DND-41 (cell line): Measurements from ENCODE around the gene AATK.

Experiments
- ATAC-seq: fragments of 200-7000 bp; cut with Tn5 transposase; 3 replicates; pipeline ENCODE4 v1.9.1; 2021; ENCODE audit warnings: low read depth; ENCODE audit not compliant: insufficient read depth
- DNase-seq: peaks from one replicate; pipeline ENCODE4 v3.0.0-alpha.2; 2020
- H2AFZ ChIP-seq: 2 replicates; pipeline ENCODE4 v1.6.0; 2012; ENCODE audit warnings: low read depth, low read length
- H3K27ac ChIP-seq: 2 replicates; pipeline ENCODE4 v1.5.1; 2012; ENCODE audit warnings: low read length, inconsistent platforms
- H3K27me3 ChIP-seq: fragments of 200-600 bp; sonication (generic); 2 replicates; pipeline ENCODE4 v1.6.0; 2012; ENCODE audit warnings: low read length, mild to moderate bottlenecking, inconsistent platforms; ENCODE audit not compliant: insufficient read depth, poor library complexity
- H3K36me3 ChIP-seq: 2 replicates; pipeline ENCODE4 v1.5.1; 2012; ENCODE audit warnings: low read length, inconsistent platforms; ENCODE audit not compliant: insufficient read depth
- H3K4me1 ChIP-seq: 2 replicates; pipeline ENCODE4 v1.5.1; 2012; ENCODE audit warnings: mild to moderate bottlenecking, low read length; ENCODE audit not compliant: insufficient read depth
- H3K4me2 ChIP-seq: 2 replicates; pipeline ENCODE4 v1.6.0; 2012; ENCODE audit warnings: mild to moderate bottlenecking, moderate library complexity, low read length, inconsistent platforms; ENCODE audit not compliant: insufficient read depth
- H3K4me3 ChIP-seq, 2 experiments: fragments of 200-600 bp in 1 of 2; shearing (Covaris generic) in 1 of 2; 2 replicates each; pipeline ENCODE4 v1.5.1; 2012 to 2016; ENCODE audit warnings: inconsistent platforms in 2 of 2, low read length in 2 of 2, mild to moderate bottlenecking in 2 of 2, low read depth in 1 of 2, moderate library complexity in 1 of 2
- H3K79me2 ChIP-seq: 2 replicates; pipeline ENCODE4 v1.6.0; 2012; ENCODE audit warnings: low read length, inconsistent platforms; ENCODE audit not compliant: insufficient read depth
- H3K9ac ChIP-seq: 2 replicates; pipeline ENCODE4 v1.6.0; 2012; ENCODE audit warnings: low read depth, mild to moderate bottlenecking, inconsistent platforms, low read length, moderate library complexity
- H3K9me3 ChIP-seq: 2 replicates; pipeline ENCODE4 v1.5.1; 2012; ENCODE audit warnings: low read length, moderate library complexity, mild to moderate bottlenecking, inconsistent platforms; ENCODE audit not compliant: insufficient read depth, severe bottlenecking
- H4K20me1 ChIP-seq: 2 replicates; pipeline ENCODE4 v1.6.0; 2012; ENCODE audit warnings: low read length; ENCODE audit not compliant: insufficient read depth
- EZH2 ChIP-seq: IDR thresholded peaks from 3 replicates; pipeline ENCODE4 v1.6.1; 2012; ENCODE audit warnings: borderline replicate concordance, low read depth, mild to moderate bottlenecking, moderate library complexity, low read length, inconsistent platforms; ENCODE audit not compliant: severe bottlenecking
- TF ChIP-seq, protein P1 (sequence below): IDR thresholded peaks from 2 replicates; pipeline ENCODE4 v1.5.1; 2012; ENCODE audit warnings: borderline replicate concordance, low read length, moderate library complexity, mild to moderate bottlenecking; ENCODE audit not compliant: poor library complexity, severe bottlenecking; ENCODE audit errors: extremely low read depth

Gene AATK, protein sequence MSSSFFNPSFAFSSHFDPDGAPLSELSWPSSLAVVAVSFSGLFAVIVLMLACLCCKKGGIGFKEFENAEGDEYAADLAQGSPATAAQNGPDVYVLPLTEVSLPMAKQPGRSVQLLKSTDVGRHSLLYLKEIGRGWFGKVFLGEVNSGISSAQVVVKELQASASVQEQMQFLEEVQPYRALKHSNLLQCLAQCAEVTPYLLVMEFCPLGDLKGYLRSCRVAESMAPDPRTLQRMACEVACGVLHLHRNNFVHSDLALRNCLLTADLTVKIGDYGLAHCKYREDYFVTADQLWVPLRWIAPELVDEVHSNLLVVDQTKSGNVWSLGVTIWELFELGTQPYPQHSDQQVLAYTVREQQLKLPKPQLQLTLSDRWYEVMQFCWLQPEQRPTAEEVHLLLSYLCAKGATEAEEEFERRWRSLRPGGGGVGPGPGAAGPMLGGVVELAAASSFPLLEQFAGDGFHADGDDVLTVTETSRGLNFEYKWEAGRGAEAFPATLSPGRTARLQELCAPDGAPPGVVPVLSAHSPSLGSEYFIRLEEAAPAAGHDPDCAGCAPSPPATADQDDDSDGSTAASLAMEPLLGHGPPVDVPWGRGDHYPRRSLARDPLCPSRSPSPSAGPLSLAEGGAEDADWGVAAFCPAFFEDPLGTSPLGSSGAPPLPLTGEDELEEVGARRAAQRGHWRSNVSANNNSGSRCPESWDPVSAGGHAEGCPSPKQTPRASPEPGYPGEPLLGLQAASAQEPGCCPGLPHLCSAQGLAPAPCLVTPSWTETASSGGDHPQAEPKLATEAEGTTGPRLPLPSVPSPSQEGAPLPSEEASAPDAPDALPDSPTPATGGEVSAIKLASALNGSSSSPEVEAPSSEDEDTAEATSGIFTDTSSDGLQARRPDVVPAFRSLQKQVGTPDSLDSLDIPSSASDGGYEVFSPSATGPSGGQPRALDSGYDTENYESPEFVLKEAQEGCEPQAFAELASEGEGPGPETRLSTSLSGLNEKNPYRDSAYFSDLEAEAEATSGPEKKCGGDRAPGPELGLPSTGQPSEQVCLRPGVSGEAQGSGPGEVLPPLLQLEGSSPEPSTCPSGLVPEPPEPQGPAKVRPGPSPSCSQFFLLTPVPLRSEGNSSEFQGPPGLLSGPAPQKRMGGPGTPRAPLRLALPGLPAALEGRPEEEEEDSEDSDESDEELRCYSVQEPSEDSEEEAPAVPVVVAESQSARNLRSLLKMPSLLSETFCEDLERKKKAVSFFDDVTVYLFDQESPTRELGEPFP (N-terminal part only)

GRCh38 chr17:81166033-81166492 lies at the start of gene AATK:
Gene AATK, minus strand, starts transcription at chr17:81166221. Its CDS starts 229 bp downstream, at chr17:81165992.
- DNase-seq (no peak), ATAC-seq (no peak)
- no peak within 1 kb of the TSS for H3K9ac ChIP-seq
- H3K27ac ChIP-seq: no peak within 1 kb of the TSS
- no peaks in the 10 kb centered on the region; the same call in 1 of the 2 replicates for H4K20me1 ChIP-seq
- no peaks in the 10 kb centered on the region for H3K9me3 ChIP-seq
- H2AFZ ChIP-seq: no peak within 1 kb of the TSS
- no peaks in the 10 kb centered on the region for H3K36me3 ChIP-seq
- no peak within 1 kb of the TSS for H3K4me3 ChIP-seq
- H3K27me3 ChIP-seq: no peaks in the 10 kb centered on the region
- no peaks in the 10 kb centered on the region for H3K79me2 ChIP-seq
- TF ChIP-seq EZH2: no peak
- TF ChIP-seq, protein P1, sequence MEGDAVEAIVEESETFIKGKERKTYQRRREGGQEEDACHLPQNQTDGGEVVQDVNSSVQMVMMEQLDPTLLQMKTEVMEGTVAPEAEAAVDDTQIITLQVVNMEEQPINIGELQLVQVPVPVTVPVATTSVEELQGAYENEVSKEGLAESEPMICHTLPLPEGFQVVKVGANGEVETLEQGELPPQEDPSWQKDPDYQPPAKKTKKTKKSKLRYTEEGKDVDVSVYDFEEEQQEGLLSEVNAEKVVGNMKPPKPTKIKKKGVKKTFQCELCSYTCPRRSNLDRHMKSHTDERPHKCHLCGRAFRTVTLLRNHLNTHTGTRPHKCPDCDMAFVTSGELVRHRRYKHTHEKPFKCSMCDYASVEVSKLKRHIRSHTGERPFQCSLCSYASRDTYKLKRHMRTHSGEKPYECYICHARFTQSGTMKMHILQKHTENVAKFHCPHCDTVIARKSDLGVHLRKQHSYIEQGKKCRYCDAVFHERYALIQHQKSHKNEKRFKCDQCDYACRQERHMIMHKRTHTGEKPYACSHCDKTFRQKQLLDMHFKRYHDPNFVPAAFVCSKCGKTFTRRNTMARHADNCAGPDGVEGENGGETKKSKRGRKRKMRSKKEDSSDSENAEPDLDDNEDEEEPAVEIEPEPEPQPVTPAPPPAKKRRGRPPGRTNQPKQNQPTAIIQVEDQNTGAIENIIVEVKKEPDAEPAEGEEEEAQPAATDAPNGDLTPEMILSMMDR: no peak
- H3K4me1 ChIP-seq: no peaks in the 10 kb centered on the region
- H3K4me2 ChIP-seq: no peak within 1 kb of the TSS

DNA sequence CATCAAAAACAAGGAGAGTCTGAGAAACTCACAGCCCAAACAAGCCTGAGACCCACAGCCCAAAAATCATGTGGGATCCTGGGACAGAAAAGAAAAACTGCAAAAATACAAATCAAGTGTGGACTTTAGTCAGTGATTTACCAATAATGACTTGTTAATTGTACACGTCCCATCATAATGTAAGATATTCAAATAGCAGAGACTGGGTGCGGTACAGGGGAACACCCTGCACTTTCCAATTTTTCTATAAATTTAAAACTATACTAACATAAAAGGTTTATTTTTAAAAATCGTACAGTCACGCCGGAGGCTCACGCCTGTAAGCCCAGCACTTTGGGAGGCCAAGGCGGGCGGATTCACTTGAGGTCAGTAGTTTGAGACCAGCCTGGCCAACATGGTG lies 48.0 kb upstream of the AATK start:
- H3K4me1 ChIP-seq: no peaks in the 10 kb centered on the region
- TF ChIP-seq EZH2: no peak
- TF ChIP-seq, protein P1: no peak
- H3K27me3 ChIP-seq: no peaks in the 10 kb centered on the region
- no peak overlapping the region for H3K27ac ChIP-seq
- ATAC-seq (no peak), DNase-seq (no peak)
- H3K9ac ChIP-seq: no peak overlapping the region
- H2AFZ ChIP-seq: no peak overlapping the region
- H4K20me1 ChIP-seq: peaks cover 31% of the 10 kb centered on the region
- peaks cover 31% of the 10 kb centered on the region for H3K36me3 ChIP-seq
- no peak overlapping the region for H3K4me3 ChIP-seq
- H3K79me2 ChIP-seq: peaks cover 13% of the 10 kb centered on the region
- H3K9me3 ChIP-seq: no peaks in the 10 kb centered on the region
- H3K4me2 ChIP-seq: no peak overlapping the region

GRCh38 chr17:81212365-81212764 lies 46.3 kb upstream of the AATK start:
- H2AFZ ChIP-seq: no peak overlapping the region
- H3K9ac ChIP-seq: no peak overlapping the region
- H3K4me1 ChIP-seq: no peaks in the 10 kb centered on the region
- TF ChIP-seq EZH2: no peak
- TF ChIP-seq, protein P1: no peak
- peaks cover 28% of the 10 kb centered on the region for H3K36me3 ChIP-seq
- H3K4me2 ChIP-seq: no peak overlapping the region
- ATAC-seq (no peak), DNase-seq (no peak)
- peaks cover 38% of the 10 kb centered on the region for H4K20me1 ChIP-seq
- no peak overlapping the region for H3K4me3 ChIP-seq
- H3K27ac ChIP-seq: no peak overlapping the region
- no peaks in the 10 kb centered on the region for H3K27me3 ChIP-seq
- peaks cover 12% of the 10 kb centered on the region for H3K79me2 ChIP-seq
- H3K9me3 ChIP-seq: no peaks in the 10 kb centered on the region
